Mucosa of descending colon (tissue), 3 donors: Measurements from ENCODE around the gene KRT31. TPM values are rescaled to one million over a fixed set of nuclear protein-coding genes. Genes with fewer than 3 reads are reported as not detected.

Experiments used
- ATAC-seq: fragments of 200-7000 bp; cut with Tn5 transposase; one replicate; pipeline ENCODE4 v1.9.1; 2020; ENCODE audit warnings: mild to moderate bottlenecking, moderate library complexity
- DNase-seq, 3 donors: peaks; one replicate each; pipeline ENCODE4 v3.0.0-alpha.2; 2020
- H3K36me3 ChIP-seq: fragments of 200-600 bp; one replicate; pipeline ENCODE4 v1.8.0; 2021; ENCODE audit warnings: low read depth, mild to moderate bottlenecking
- H3K4me1 ChIP-seq: fragments of 200-600 bp; one replicate; pipeline ENCODE4 v1.8.0; 2021; ENCODE audit warnings: low read depth, mild to moderate bottlenecking
- H3K4me3 ChIP-seq: fragments of 200-600 bp; one replicate; pipeline ENCODE4 v1.8.0; 2021; ENCODE audit warnings: mild to moderate bottlenecking
- H3K9me3 ChIP-seq: fragments of 200-600 bp; one replicate; pipeline ENCODE4 v1.8.0; 2021; ENCODE audit warnings: mild to moderate bottlenecking
- intact Hi-C, 2 donors: fragments of 100-400 bp; cut with DNase I in 1 of 2; cut with micrococcal nuclease in 1 of 2; formaldehyde crosslinking; loops; one replicate each; pipeline versions ENCODE4 v1.11.0 to v1.11.1; 2022; cut with DNase I, micrococcal nuclease
- total RNA-seq, 3 donors: library from RNA; stranded (reverse); fragmentation: NEBNext Ultra II Directional in 2 of 3; extraction: Animal tissue kit (Norgen Biotek cat#: 25700) in 2 of 3; gene quantifications; one replicate each; pipeline versions ENCODE4 v1.2.1 to v1.2.4, GENCODE V29; 2021 to 2023
- TF ChIP-seq, protein P1 (sequence below): fragments of 200-600 bp; IDR thresholded peaks from one replicate; pipeline ENCODE4 v1.8.0; 2022; ENCODE audit warnings: antibody characterized with exemption, mild to moderate bottlenecking
- donor health status: DM: no; HTN: no; CAD: no; lungs with moderate emphysema.
- donor health status: DM: no; HTN: no; CAD: no.
- donor health status: DM: no; HTN: yes; CAD: no.

The KRT31 gene
- total RNA-seq, 3 donors from 2014 or later: not detected

DNA sequence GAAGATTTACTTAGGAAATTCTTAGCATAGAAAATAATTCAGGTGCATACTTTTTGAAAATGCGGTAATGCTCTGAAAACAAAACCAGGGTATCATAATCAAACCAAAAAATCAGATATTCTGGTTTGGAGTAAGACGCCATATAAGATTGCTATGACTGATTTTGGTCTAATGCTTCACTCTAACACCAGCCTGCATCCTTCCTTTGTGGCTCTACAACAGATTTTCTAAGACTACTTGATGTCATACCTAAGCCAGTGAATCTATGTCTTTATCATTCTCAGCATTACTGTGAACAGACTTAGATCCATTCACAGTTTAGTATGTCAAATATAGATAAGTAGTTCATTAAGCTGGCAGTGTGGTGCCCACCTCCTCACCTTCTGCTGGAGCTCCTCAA is 28.4 kb downstream of the KRT31 start:
- Histone ChIP-seq H3K4me3 (no peak overlapping the region), H3K4me1 (no peaks in the 10 kb centered on the region), H3K9me3 (no peaks in the 10 kb centered on the region), H3K36me3 (no peaks in the 10 kb centered on the region)
- intact Hi-C loops: no loop called here
- DNase-seq (no peak), ATAC-seq (no peak)
- TF ChIP-seq, protein P1, sequence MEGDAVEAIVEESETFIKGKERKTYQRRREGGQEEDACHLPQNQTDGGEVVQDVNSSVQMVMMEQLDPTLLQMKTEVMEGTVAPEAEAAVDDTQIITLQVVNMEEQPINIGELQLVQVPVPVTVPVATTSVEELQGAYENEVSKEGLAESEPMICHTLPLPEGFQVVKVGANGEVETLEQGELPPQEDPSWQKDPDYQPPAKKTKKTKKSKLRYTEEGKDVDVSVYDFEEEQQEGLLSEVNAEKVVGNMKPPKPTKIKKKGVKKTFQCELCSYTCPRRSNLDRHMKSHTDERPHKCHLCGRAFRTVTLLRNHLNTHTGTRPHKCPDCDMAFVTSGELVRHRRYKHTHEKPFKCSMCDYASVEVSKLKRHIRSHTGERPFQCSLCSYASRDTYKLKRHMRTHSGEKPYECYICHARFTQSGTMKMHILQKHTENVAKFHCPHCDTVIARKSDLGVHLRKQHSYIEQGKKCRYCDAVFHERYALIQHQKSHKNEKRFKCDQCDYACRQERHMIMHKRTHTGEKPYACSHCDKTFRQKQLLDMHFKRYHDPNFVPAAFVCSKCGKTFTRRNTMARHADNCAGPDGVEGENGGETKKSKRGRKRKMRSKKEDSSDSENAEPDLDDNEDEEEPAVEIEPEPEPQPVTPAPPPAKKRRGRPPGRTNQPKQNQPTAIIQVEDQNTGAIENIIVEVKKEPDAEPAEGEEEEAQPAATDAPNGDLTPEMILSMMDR: no peak

- no peak for ATAC-seq
- no peak for DNase-seq
- TF ChIP-seq, protein P1: no peak
- Histone ChIP-seq H3K4me1 (no peaks in the 10 kb centered on the region), H3K9me3 (no peaks in the 10 kb centered on the region), H3K36me3 (no peaks in the 10 kb centered on the region), H3K4me3 (no peak overlapping the region)
- intact Hi-C loops: no loop called here
Measured at GRCh38 chr17:41367426-41368075, 29.9 kb downstream of the KRT31 start.

DNA sequence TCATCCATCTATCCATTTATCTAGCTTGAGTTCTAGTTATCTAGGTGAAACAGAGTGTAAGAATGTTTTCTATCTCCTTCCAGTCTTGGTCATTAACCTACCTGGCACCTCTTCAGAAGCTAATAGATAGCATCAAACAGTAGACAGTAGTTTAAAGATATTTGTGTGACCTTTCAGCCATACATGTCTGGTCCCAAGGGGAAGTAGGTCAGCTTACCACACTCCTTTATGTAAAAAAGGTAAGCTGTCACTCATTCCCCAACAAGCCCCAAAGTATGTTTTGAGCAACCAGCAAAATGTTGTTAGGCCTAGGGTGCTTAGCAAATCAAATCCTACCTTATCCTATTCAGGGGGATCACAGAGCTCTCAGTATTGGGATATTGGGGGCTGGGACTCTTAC is 31.3 kb downstream of the KRT31 start:
- TF ChIP-seq, protein P1: no peak
- DNase-seq: no peak

DNA sequence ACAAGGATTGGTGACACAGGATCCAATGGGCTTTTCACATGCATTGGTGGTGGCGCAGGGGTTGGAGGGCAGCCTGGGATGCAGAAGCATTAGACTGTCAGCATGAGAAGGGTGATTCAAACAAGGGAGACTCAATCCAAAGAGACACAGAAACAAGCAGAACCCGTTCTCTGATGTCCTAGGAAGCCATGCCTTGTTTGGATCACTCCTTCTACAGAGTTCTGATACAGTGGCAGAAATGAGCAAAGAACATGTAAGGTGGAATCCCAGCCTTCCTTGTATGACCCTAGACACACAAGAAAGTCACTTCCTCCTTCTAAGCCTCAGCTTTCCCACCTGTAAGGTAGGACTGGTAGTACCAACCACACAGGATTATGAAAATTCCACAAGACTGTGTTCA is 33.5 kb downstream of the KRT31 start:
- no peak for DNase-seq
- intact Hi-C loops: no loop called here
- no peak overlapping the region for H3K4me3 ChIP-seq
- ATAC-seq: no peak
- H3K9me3 ChIP-seq: no peaks in the 10 kb centered on the region
- H3K4me1 ChIP-seq: no peaks in the 10 kb centered on the region
- TF ChIP-seq, protein P1: no peak
- no peaks in the 10 kb centered on the region for H3K36me3 ChIP-seq

More for the DNA sequence above, 31.3 kb downstream of the KRT31 start:
- no peak for ATAC-seq
- Histone ChIP-seq H3K36me3 (no peaks in the 10 kb centered on the region), H3K4me1 (no peaks in the 10 kb centered on the region), H3K9me3 (no peaks in the 10 kb centered on the region), H3K4me3 (no peak overlapping the region)
- intact Hi-C loops: no loop called here

GRCh38 chr17:41360296-41360995 is 37.0 kb downstream of the KRT31 start:
- TF ChIP-seq, protein P1: no peak
- intact Hi-C loops: no loop called here
- no peak for DNase-seq
- H3K36me3 ChIP-seq: no peaks in the 10 kb centered on the region
- H3K4me3 ChIP-seq: no peak overlapping the region
- no peaks in the 10 kb centered on the region for H3K9me3 ChIP-seq
- H3K4me1 ChIP-seq: no peaks in the 10 kb centered on the region
- no peak for ATAC-seq
